NCI-H2196 treated with DMSO at 0.1 percent for 48 hours (cell line): Measurements from ENCODE around the gene DAZL.

Experiments used
- DNase-seq: peaks from one replicate; lab custom pipeline; 2025; ENCODE audit not compliant: unreplicated experiment; lab: John Stamatoyannopoulos, UW

Gene DAZL

GRCh38 chr3:16546186-16547010, 58.8 kb downstream of the DAZL start:
- no peak for DNase-seq

- no peak for DNase-seq
These were observed 59.6 kb downstream of the DAZL start for GRCh38 chr3:16545413-16546185.

GRCh38 chr3:16543242-16543864, 61.9 kb downstream of the DAZL start:
- DNase-seq = no peak

GRCh38 chr3:16538507-16538906, 66.7 kb downstream of the DAZL start:
- no peak for DNase-seq

GRCh38 chr3:16536996-16537395, 68.2 kb downstream of the DAZL start:
- DNase-seq = no peak
